Measurements from ENCODE around the gene LMBRD1. TPM values are rescaled to one million over a fixed set of nuclear protein-coding genes. Genes with fewer than 3 reads are reported as not detected.

Gene LMBRD1
- total and polyA plus RNA-seq, 2 of the 4 experiments (the other 2 are of a cell fraction): 3.9 to 8.7 TPM

- no TSS peak for BruUV-seq (replicated peaks)
- H3K56ac ChIP-seq (ENCODE audit: extremely low read depth, insufficient read depth, low read length): no peak overlapping the region
- 0 out of 2 replicates have a peak, but pooled peaks cover 1% of the 10 kb centered on the region for H3K36me3 ChIP-seq (ENCODE audit: control insufficient read depth, insufficient read depth, low read length)
- H2BK20ac ChIP-seq (ENCODE audit: low read depth, low read length): no peak overlapping the region
- H3K4me2 ChIP-seq (ENCODE audit: low read depth, low read length): no peak overlapping the region
- ChIA-PET POLR2A (ENCODE audit: unreplicated experiment) (no interaction called here), CTCF (no interaction called here)
- H3K27me3 ChIP-seq (ENCODE audit: control insufficient read depth, insufficient read depth, low read length): no peaks in the 10 kb centered on the region
- no peak overlapping the region for H2AK9ac ChIP-seq (replicated peaks; ENCODE audit: low read depth, low read length, poor library complexity)
- peaks cover 0 to 4% of the 10 kb centered on the region in 2 experiments; a peak in 1 of 4 replicates for H3K79me1 ChIP-seq (ENCODE audit: low read depth in 1 of 2, low read length in 2 of 2)
- no peak overlapping the region for H2AFZ ChIP-seq (replicated peaks; ENCODE audit: low read length, poor library complexity)
- H4K8ac ChIP-seq (ENCODE audit: low read depth in 2 of 2, low read length in 2 of 2): no peak overlapping the region
- intact Hi-C loops (cut with micrococcal nuclease) (no loop called here), in situ Hi-C loops (cut with MboI; ENCODE audit: low sequenced_read_pairs) (no loop called here), dilution Hi-C loops (cut with HindIII; ENCODE audit: low sequenced_read_pairs, unreplicated experiment) (no loop called here)
- H3K4me1 ChIP-seq (ENCODE audit: control insufficient read depth, insufficient read depth, low read length): no peaks in the 10 kb centered on the region
- H3K18ac ChIP-seq (ENCODE audit: low read depth, low read length): no peak overlapping the region
- H3K27ac ChIP-seq (ENCODE audit: insufficient read depth, low read length): no peak overlapping the region
- no peak overlapping the region for H3K4me3 ChIP-seq (ENCODE audit: insufficient read depth, low read depth, low read length)
- H2BK120ac ChIP-seq (ENCODE audit: low read depth, low read length): no peak overlapping the region
- H3K4ac ChIP-seq (ENCODE audit: low read depth, low read length): no peak overlapping the region
- H4K91ac ChIP-seq (ENCODE audit: insufficient read depth, low read depth, low read length): no peak overlapping the region
- TF ChIP-seq BHLHE40 (IDR thresholded peaks at IDR 0.05; ENCODE audit: low read depth, low read length): no peak
- TF ChIP-seq RFX5 (IDR thresholded peaks at IDR 0.05; ENCODE audit: low read depth, low read length): no peak
- no peak for TF ChIP-seq SMC3 (IDR thresholded peaks at IDR 0.05; ENCODE audit: low read depth, low read length)
- TF ChIP-seq POLR2A (IDR thresholded peaks at IDR 0.05; ENCODE audit: low read depth, low read length): no peak
- no peak for TF ChIP-seq USF2 (IDR thresholded peaks at IDR 0.05; ENCODE audit: low read depth, low read length)
- no peak for TF ChIP-seq MAZ (IDR thresholded peaks at IDR 0.05; ENCODE audit: borderline replicate concordance, low read depth, low read length)
- TF ChIP-seq MXI1 (IDR thresholded peaks at IDR 0.05; ENCODE audit: borderline replicate concordance, low read depth, low read length): no peak
- TF ChIP-seq CHD1 (IDR thresholded peaks at IDR 0.05; ENCODE audit: low read depth, low read length): no peak
- no peak for TF ChIP-seq FOS (IDR thresholded peaks at IDR 0.05; ENCODE audit: low read depth, low read length)
- no peak for TF ChIP-seq ELK1 (IDR thresholded peaks at IDR 0.05; ENCODE audit: borderline replicate concordance, low read depth, low read length)
- ATAC-seq (ENCODE audit: low read depth): no peak
- H3K9me1 ChIP-seq (ENCODE audit: insufficient read depth, low read length): no peaks in the 10 kb centered on the region
- H2BK15ac ChIP-seq (ENCODE audit: low read depth, low read length): no peak overlapping the region
- H3K9me3 ChIP-seq (ENCODE audit: control insufficient read depth, insufficient read depth, low read length): no peaks in the 10 kb centered on the region
- no peak overlapping the region for H3K14ac ChIP-seq (replicated peaks; ENCODE audit: low read depth, low read length)
- no peaks in the 10 kb centered on the region for H4K20me1 ChIP-seq (ENCODE audit: insufficient read depth, low read length)
- no peak overlapping the region for H2AK5ac ChIP-seq (ENCODE audit: low read depth, low read length)
- no peak overlapping the region for H2BK5ac ChIP-seq (ENCODE audit: low read depth, low read length, poor library complexity, severe bottlenecking)
- DNase-seq: no peak
- H3K9ac ChIP-seq (ENCODE audit: low read depth, low read length): no peak overlapping the region
- no peak overlapping the region for H3K23ac ChIP-seq (ENCODE audit: low read depth, low read length)
- no peak overlapping the region for H4K5ac ChIP-seq (ENCODE audit: low read depth, low read length)
Observed at GRCh38 chr6:69775941-69776340, 20.9 kb downstream of the LMBRD1 start.
